GM21381 (cell line): ENCODE results near the gene PDCD6IP.
A peak's percentile ranks its signal among the peaks of the same experiment; 100 is the strongest.
"Not testable (repeated sequence)": the region's sequence is repeated elsewhere in the genome, so short reads cannot be mapped to it uniquely, and the experiment has no call there.

Experiments used
- ATAC-seq: cut with Tn5 transposase; IDR thresholded peaks from one replicate; pipeline ENCODE4 v1.9.1; 2021; ENCODE audit warnings: mild to moderate bottlenecking, moderate library complexity; ENCODE audit not compliant: unreplicated experiment

Gene PDCD6IP

DNA sequence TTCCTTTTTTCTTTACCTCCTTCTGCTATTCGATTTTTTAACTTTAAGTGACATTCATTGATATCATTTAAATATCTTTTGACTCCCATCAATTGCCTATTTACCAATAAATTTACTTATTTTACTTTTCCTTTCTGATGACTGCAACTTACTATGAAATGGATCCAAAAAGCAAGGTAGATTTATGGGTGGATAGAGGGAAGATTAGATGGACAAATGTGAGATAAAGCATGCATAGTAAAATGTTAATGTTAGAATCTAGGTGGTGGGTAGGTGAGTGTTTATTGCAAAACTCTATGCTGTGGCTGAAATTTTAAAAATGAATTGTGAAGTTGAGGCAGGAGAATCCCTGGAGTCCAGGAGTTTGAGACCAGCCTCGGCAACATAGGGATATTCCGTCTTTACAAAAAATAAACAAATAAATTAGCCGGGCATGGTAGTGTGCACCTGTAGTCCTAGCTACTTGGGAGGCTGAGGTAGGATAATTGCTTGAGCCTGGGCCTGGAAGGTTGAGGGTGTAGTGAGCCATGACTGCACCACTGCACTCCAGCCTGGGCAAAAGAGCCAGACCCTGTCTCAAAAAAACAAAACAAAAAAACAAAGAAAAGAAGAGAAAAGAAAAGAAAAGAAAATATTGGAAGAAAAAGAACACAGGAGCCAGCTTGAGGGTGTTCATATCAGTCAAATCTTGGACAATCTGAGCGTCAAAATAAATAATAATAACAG is 6.1 kb upstream of the PDCD6IP start:
- ATAC-seq, result no peak

DNA sequence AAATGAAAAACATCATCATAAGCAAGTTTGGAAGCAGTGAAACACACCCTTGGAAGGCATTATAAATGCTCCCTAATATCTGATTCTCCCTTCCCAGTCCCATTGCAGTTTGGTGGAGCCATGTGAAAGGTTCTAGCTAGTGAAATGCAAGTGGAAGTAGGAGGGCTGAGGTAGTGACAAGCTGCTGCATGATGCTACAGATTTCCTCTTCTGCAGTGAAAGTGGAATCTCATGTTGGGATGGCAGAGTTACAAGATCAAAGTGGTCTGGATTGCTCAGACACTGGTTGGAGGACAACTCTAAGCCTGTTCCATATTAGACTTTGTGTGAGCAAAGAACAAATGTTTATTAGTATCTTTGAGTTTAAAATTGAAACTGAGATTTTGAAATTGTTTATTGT is 3.3 kb upstream of the PDCD6IP start:
- no peak for ATAC-seq

DNA sequence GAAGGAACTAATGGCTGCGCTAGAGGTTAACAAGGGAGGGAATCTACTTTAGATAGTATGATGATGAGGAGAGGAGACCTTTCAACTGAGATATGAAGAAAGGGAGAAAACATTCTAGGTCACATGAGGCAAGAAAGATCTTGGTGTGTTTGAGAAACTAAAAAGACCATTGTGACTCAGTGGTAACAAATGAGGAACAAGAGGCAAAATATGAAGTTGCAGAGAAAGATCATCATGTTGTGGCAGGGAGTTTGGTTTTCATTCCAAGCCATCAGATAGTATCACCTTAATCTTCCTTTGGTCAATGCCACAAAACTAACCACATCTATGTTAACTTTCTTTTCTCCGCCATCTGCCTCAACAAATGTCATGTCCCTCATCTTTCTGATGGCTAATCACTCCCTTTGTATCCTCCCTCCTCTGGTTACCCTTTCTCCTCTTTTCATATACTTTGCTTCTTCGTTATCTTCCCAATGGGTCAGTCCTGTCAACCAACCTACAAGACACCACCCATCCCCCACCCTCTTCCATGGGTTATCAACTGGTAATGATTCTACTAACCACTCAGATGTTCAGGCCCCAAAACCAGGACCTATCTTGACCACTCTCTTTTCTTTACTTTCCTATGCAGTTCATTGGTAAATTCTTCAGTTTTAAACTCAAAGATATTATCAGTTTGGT is 2.4 kb upstream of the PDCD6IP start:
- ATAC-seq, result no peak

DNA sequence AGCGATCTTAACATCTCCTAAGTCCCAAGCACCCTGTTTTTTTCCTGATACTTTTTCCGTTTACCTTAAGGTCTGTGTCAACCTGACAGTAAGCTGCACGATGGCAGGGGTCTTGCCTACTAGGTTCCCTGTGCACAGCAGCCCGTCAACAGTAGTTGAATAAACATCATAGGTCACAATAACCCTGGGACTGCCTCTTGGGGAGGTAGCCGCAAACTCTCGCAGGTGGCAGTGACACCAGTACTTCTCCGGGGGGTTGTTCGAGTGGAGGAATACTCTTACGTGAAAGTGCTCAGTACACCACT is 365 bp upstream of the PDCD6IP start:
- ATAC-seq, result peak; percentile 42

DNA sequence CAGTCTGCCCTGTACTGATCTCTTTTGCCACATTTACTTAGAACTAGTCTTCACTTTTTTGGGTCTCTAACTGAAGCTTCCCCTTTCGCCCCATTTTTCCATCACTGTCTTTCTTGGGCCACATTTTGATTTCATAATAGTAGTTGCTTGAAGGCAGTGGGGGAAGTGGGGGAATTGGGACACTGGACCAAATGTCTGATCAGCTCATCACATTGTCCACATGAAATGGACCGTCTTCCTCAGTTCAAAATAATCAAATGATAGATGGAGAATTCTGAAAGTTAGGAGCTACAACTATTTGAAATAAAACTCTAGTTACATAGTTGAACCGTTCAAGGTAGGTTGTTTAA is 747 bp downstream of the PDCD6IP start:
- no peak for ATAC-seq

DNA sequence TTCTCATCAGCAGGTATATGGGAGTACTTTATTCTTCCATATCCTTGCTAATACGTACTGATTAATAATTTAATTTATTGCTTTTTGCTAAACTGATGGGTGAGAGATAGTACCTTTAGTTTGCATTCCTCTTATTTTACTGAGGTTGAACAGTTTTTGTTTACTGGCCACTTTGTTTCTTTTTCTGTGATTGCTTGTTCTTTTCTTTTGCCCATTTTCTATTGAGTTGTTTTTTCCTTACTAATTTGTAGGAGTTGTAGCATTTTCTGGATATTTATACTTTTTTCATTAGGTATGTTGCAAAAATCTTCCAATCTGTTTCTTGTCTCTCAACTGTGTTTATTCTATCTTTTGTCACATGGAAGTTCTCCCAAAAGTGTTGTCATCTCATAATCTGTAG is 4.8 kb downstream of the PDCD6IP start:
- no peak for ATAC-seq

DNA sequence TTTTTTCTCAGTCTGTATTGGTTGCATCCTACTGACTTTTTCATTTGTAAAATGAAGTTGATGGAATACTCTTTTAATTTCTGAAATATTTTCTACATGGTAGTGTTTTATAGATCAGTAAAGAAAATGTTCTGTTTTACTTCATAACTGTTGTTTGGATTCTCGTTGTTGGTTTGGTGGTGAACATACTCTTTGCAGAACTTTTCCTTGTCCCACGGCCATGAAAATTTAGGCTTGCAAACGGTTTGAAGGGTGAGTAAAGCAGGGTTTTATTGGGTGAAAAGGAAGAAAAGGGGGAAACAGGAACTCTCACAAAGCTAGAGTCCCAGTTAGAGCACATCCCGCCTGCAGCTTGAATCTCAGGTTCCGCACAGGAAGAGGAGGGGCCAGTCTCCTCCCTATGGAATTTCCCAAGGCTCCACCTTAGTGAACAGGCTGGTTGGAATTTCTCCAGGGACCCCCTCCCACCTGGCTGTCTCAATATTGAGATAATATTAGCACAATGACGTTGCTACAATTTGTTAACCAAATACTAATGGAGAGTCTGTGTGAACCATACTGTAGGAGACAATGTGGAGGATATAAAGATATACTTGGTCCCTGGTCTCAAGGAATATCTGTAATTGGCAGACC is 5.6 kb downstream of the PDCD6IP start:
- ATAC-seq, result no peak

DNA sequence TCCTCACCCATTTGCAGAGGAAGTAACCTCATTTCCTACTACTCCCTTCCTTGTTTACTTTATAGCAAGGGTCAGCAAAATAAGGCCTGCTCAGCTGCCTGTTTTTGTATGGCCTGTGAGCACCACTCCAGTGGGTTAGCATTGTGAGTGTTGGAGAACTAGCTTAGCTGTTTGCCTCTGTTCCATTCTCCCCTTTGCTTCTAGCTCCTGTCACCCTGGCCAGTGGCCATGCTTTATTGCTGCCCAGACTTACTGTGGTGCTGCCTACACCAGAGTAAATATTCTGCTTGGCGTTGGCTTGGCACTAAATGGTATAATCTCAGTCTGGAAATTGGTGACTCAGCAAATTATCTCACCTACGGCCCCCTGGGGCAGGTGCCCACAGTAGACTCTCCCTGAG is 8.8 kb downstream of the PDCD6IP start:
- ATAC-seq, result no peak

DNA sequence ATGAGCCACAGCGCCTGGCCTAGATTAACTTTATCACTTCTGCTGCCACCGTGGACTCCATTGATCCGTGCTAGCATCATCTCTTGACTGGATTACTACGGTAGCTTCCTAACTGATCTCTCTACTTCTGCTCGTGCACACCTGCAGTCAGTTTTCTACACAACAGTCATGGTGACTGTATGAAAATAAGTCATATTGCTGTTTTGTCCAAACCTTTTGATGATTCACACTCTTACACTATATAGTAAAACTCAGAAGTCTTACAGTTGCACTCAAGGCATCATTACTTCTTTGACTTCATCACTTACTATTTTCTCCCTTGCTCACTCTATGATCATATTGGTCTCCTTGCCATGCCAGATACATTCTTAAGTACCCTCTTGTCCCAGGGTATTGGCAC is 10.1 kb downstream of the PDCD6IP start:
- no peak for ATAC-seq

DNA sequence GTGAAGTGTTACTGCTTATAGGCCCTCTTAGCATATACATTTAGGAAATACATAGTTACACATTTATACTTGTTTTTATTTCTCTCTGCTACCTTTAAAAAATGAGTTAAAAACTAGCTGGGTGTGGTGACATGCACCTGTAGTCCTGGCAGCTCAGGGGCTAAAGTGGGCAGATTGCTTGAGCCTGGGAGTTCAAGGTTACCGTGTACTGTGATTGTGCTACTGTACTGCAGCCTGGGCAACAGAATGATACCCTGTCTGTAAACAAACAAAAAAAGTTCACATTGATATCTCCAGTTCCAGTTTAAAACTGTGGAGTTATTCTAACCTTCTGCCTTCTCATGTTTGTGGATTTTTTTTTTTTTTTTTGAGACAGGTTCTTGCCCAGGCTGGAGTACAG is 12.1 kb downstream of the PDCD6IP start:
- ATAC-seq, result no peak

DNA sequence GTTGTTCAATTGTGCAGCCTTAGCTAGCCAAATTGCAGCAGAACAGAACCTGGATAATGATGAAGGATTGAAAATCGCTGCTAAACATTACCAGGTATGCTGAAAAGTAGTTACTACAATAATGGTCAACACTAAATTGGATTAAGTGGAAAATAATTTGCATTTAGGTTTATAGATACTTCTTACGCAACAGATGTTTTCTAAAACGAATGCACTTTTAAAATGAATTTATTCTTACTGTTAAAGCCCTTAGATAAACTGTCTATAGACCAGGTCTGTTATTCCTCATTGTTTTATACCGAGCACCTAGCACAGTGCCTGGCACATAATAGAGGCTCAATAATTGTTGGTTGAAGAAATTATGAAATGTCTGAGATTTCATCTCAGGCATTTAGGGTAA is 23.6 kb downstream of the PDCD6IP start:
- ATAC-seq, result no peak

DNA sequence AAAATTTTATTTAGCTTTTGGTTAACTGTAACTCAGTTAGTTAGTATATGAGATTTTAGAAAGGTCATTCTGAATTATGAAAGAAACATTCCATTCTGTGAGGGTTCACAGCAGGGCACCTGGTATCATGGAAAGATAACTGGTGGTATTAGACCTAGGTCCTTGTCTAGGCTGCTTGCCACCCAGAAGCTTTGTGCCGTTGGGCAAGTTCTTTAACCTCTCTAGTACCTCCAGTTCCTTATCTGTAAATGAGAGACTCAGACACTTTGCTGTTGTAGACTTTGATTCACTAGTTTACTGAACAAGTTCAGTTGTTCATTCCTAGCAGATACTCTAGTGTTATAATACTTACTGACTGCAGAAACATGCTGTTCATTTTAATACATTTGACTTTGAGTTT is 25.4 kb downstream of the PDCD6IP start:
- ATAC-seq, result no peak

DNA sequence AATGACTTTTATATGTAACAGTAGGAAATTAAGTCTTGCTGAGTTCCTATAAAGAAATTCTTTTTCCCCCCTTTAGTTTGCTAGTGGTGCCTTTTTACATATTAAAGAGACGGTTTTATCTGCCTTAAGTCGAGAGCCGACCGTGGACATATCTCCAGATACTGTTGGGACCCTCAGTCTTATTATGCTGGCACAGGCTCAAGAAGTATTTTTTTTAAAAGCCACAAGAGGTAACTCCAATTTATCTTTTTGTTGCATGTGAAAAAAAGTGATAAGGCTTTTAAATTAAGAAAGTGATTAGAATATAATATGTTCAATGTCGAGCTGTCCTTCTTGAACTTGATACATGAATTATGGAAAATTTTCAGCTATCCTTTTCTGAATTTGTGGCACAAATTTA is 26.7 kb downstream of the PDCD6IP start:
- ATAC-seq, result no peak

DNA sequence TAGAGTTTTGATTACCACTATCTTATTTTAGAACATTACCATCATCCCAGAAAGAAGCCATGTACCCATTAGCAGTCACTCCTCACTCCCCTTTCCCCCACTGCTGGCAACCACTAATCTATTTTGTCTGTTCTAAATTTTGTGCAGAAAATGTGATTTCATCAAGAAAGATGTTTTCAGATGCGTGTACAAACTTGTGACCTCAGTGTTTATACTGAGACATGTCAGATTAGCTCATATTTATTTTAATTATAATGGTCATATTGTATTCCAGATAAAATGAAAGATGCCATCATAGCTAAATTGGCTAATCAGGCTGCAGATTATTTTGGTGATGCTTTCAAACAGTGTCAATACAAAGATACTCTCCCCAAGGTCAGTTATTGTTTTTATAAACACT is 27.8 kb downstream of the PDCD6IP start:
- ATAC-seq, result no peak

DNA sequence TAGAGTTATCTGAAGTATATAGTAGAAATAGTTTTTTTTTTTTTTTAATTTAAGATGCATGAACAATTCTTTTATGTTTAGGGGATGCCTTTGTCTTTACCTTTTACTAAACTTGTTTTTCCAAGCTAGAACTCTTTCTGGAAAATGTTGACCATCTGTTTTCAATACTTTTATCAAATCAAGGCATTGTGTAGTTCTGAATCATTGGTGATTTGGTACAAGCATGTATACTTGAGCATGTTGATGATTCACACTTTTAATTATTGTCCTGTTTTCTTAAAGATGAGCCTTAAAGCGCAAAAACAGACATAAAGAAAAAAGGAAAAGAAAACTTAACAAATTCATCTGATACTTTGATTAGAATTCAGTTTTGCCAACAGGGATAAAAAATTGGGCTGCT is 28.3 kb downstream of the PDCD6IP start:
- ATAC-seq, result no peak

DNA sequence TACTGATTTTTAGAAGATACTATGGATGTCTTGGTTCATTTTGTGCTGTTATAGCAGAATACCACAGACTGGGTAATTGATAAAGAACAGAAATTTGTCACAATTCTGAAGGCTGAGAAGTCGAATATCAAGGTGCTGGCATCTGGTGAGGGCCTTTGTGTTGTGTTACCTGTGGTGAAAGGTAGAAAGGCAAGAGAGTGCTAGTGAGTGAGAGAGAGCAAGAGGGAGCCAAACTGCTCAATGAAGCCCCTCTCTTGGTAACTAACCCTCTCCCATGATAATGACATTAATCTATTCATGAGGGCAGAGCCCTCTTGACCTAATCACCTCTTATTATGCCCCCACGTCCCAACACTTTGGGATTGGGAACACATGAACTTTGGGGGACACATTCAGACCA is 31.3 kb downstream of the PDCD6IP start:
- no peak for ATAC-seq

DNA sequence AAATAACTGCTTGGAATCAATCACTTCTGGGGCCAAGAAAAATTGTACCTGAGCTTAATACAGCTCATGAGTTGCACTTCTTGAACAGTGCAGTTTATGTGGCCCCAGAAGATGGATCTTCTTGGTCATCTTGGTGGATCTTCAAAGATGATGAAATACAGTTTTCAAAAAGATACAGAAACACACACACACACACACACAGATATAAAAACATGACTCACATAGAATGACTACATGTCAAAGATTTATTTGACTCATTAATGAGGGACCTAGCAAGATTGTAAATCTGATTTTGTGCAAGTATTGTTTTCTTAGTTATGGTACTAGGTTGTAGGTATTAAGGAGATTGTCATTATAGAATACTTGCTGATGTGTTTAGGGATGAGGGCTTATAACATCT is 32.6 kb downstream of the PDCD6IP start:
- ATAC-seq, result no peak

DNA sequence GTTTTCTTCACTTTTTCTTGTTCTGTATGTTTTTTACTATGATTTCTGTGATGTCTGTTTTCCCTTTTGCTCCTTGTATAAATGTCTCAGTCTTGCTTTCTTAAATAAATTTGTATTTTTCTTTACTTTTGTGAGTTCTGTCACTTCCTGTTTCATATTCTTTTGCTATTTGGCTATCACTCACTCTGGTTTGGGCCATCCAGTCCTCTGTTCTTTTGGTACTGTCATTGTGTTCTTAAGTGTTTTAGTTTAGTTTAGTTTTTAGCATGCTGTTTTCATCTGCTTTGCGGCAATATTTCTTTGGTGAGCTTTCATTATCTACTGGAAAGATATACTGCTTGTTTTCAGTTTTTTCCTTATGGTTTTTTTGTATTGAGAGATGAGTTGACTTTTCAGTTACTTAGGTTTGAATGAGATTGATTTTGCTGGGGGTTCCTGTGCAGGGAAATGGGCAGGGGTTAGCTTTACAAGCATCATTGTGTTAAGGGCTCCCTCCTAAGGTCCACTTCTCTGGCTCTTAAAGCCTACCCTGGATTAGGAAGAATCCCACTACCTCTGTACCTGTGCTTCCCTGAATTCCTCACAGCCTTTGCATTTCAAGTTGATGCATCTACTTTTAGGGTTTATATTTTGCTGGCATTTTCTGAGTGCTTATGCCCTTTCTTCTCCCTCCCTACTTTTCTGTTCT is 35.1 kb downstream of the PDCD6IP start:
- no peak for ATAC-seq

DNA sequence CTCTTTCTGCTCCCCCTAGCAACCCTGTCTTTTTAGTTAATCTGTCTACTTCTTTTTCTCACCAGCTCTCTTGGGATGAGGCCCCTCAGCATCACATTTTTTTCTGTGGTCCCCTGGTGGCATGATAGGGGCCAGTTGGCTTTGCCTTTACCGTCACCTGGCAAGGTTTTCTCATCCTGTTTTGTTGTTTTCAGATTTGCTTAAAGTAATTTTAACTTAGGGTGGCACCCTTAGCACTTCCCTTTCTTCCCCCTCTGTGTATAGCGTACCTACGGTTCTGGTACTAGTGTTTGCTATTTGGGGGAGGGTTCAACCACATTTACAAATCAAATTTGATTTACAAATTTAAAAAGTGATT is 35.6 kb downstream of the PDCD6IP start:
- ATAC-seq, result no peak

DNA sequence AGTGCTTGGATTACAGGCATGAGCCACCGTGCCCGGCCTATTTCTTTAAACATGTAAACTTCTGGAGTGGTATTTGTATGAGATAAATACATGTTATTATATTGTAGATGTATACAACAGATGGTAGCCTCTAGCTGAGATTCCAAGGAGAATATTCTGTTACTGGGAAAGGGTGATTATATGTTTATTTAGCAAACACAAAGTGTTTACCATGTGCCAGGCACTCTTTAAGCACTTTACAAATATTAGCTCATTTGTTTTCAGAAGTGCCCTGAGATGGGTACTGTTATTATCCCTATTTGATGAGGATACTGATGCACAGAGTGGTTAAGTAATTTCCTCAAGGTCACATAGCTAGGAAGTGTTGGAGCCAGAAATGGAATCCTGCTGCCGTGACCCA is 38.8 kb downstream of the PDCD6IP start:
- ATAC-seq, result not testable (repeated sequence)

DNA sequence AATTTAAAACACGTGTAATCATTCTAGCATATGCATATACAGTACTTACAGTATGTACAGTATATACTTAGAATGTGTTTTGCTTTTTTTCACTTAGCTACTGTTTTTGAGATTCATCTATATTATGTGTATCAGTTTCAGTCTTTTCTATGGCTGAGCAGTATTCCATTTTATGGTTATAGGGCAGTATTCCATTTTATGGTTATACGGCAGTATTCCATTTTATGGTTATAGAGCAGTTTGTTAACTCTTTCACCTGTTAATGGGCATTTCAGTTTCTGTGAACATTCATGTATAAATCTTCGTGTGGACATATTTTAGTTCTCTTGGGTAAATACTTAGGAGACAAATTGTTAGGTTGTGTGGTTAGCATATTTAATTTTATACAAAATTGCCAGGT is 40.9 kb downstream of the PDCD6IP start:
- ATAC-seq, result no peak

DNA sequence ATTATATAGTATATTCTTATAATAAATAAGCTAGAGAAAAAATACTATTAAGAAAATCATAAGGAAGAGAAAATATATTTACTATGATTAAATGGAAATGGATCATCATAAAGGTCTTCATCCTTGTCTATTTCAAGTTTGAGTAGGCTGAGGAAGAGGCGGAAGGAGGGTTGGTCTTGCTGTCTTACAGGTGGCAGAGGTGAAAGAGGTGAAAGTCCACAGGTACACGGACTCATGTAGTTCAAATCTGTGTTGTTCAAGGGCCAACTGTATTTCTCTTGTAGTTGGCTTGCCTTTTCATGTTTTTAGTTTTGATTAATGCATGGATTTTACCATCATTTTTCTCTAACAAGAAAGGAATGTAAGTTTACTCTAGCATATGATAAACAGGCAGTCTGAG is 41.7 kb downstream of the PDCD6IP start:
- ATAC-seq, result no peak
